HG03025 (cell line): ENCODE data around the gene CSAG2.

Experiments
- ATAC-seq: cut with Tn5 transposase; IDR thresholded peaks from one replicate; pipeline ENCODE4 v1.9.1; 2021; ENCODE audit warnings: mild to moderate bottlenecking, moderate library complexity; ENCODE audit not compliant: unreplicated experiment, low FRiP score

CSAG2 gene

DNA sequence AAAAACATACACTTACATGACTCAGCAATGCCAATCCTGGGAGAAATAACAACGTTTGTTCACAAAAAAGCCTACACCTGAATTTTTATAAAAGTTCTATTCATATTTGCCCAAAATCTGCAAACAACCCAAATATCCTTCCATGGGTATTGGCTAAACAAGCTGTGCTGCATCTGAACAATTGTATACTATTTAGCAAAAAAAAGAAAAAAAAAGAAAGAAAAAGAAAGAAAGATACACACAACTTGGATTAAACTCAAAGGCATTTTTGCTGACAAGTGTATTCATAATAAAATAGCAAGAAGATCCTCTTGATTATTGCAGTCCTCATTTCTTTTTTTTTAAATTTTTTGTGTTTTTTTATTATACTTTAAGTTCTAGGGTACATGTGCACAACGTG, 34.9 kb downstream of the CSAG2 start:
- ATAC-seq, result no peak

DNA sequence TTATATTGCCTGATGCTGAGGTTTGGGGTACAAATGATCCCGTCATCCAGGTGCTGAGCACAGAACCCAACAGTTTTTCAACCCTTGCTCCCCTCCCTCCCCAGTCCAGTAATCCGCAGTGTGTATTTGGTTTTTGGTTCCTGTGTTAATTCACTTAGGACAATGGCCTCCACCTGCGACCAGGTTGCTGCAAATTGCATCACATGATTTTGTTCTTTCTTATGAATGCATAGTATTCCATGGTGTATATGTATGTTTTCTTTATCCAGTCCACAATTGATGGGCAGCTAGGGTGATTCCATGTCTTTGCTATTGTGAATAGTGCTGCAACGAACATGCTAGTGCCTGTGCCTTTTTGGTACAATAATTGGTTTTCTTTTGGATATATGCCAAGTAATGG, 46.0 kb downstream of the CSAG2 start:
- ATAC-seq, result no peak

DNA sequence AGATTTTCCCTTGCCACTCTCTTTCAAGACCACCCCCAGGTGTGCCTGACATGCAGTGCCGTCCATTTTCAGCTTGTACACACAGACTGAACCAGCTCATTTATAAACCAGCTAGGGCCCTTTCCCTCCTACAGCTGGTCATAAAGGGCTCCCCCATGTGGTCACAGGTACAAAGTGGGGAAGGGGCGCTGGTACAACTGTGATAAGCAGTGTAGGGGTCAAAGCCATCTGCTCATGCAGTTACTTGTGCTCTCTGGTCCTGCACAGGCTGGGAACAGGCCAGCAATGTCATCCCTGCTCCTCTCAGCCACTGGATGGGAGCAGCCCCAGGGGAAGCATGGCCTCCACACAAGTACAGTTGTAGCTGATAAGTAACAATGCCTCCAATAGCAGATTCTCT, 50.8 kb downstream of the CSAG2 start:
- no peak for ATAC-seq
